KMS-11 (cell line): Measurements from ENCODE around the gene SHROOM3.

ENCODE experiments used
- H2AFZ ChIP-seq: fragments of 200-600 bp; sonication (generic); 2 replicates; pipeline ENCODE4 v1.6.1; 2016; ENCODE audit warnings: antibody characterized with exemption, mixed run types, low read depth
- H3K27ac ChIP-seq: fragments of 200-600 bp; sonication (generic); 2 replicates; pipeline ENCODE4 v1.6.1; 2016; ENCODE audit warnings: mild to moderate bottlenecking, mixed run types
- H3K27me3 ChIP-seq: fragments of 200-600 bp; sonication (generic); 2 replicates; pipeline ENCODE4 v1.6.1; 2017; ENCODE audit warnings: mild to moderate bottlenecking, low read depth, mixed run types, moderate library complexity; ENCODE audit not compliant: insufficient read depth
- H3K36me3 ChIP-seq: fragments of 200-600 bp; sonication (generic); 2 replicates; pipeline ENCODE4 v1.6.1; 2017; ENCODE audit warnings: mild to moderate bottlenecking, mixed run types; ENCODE audit not compliant: insufficient read depth
- H3K4me1 ChIP-seq: fragments of 200-600 bp; sonication (generic); 2 replicates; pipeline ENCODE4 v1.6.1; 2016; ENCODE audit warnings: mild to moderate bottlenecking, low read depth, mixed run types; ENCODE audit not compliant: poor library complexity, severe bottlenecking
- H3K4me2 ChIP-seq: fragments of 200-600 bp; sonication (generic); 2 replicates; pipeline ENCODE4 v1.7.0; 2016; ENCODE audit warnings: mild to moderate bottlenecking, mixed run types
- H3K4me3 ChIP-seq: fragments of 200-600 bp; sonication (generic); IDR thresholded peaks from 2 replicates; pipeline ENCODE4 v1.6.1; 2017; ENCODE audit warnings: low read depth, low read length, mixed read lengths; ENCODE audit not compliant: insufficient read depth
- H3K79me2 ChIP-seq: fragments of 200-600 bp; sonication (generic); 2 replicates; pipeline ENCODE4 v1.6.1; 2016; ENCODE audit warnings: low read depth, mixed run types; ENCODE audit not compliant: insufficient read depth
- H3K9ac ChIP-seq: fragments of 200-600 bp; sonication (generic); 2 replicates; pipeline ENCODE4 v1.6.1; 2016; ENCODE audit warnings: mild to moderate bottlenecking, mixed run types
- H4K20me1 ChIP-seq: fragments of 200-600 bp; sonication (generic); 2 replicates; pipeline ENCODE4 v1.6.1; 2016; ENCODE audit warnings: mild to moderate bottlenecking, mixed run types; ENCODE audit not compliant: insufficient read depth
- CTCF ChIP-seq: fragments of 200-600 bp; sonication (generic); conservative IDR thresholded peaks from 2 replicates; pipeline ENCODE4 v1.6.1; 2017; ENCODE audit warnings: low read depth, mild to moderate bottlenecking, antibody characterized with exemption, low read length, moderate library complexity, mixed read lengths

SHROOM3 gene

GRCh38 chr4:76485450-76485849 is 50.4 kb downstream of the SHROOM3 start:
- Histone ChIP-seq H3K27me3 (no peaks in the 10 kb centered on the region), H2AFZ (no peak overlapping the region), H3K36me3 (no peaks in the 10 kb centered on the region), H3K4me1 (peaks cover 59% of the 10 kb centered on the region), H3K79me2 (no peaks in the 10 kb centered on the region), H4K20me1 (no peaks in the 10 kb centered on the region), H3K9ac (no peak overlapping the region), H3K4me3 (no peak overlapping the region), H3K4me2 (peak overlapping the region; percentile 75; the same call in 1 of the 2 replicates), H3K27ac (no peak overlapping the region)
- no peak for TF ChIP-seq CTCF

GRCh38 chr4:76486588-76487276 is 51.7 kb downstream of the SHROOM3 start:
- Histone ChIP-seq H3K27me3 (no peaks in the 10 kb centered on the region), H4K20me1 (no peaks in the 10 kb centered on the region), H3K27ac (peak overlapping the region; percentile 66; the same call in 1 of the 2 replicates), H2AFZ (no peak overlapping the region), H3K36me3 (no peaks in the 10 kb centered on the region), H3K4me1 (peaks cover 69% of the 10 kb centered on the region), H3K9ac (no peak overlapping the region), H3K79me2 (no peaks in the 10 kb centered on the region), H3K4me3 (peak overlapping the region; percentile 59), H3K4me2 (peak overlapping the region; percentile 75)
- no peak for TF ChIP-seq CTCF

- H3K27me3 ChIP-seq, result no peaks in the 10 kb centered on the region
- H2AFZ ChIP-seq, result no peak overlapping the region
- TF ChIP-seq CTCF, result no peak
- no peaks in the 10 kb centered on the region for H3K79me2 ChIP-seq
- peak overlapping the region; percentile 59 for H3K4me3 ChIP-seq
- H3K9ac ChIP-seq, result no peak overlapping the region
- peak overlapping the region; percentile 66 for H3K27ac ChIP-seq
- H3K4me2 ChIP-seq, result peak overlapping the region; percentile 75
- no peaks in the 10 kb centered on the region for H4K20me1 ChIP-seq
- peaks cover 69% of the 10 kb centered on the region for H3K4me1 ChIP-seq
- H3K36me3 ChIP-seq, result no peaks in the 10 kb centered on the region
Measured at GRCh38 chr4:76487621-76488020, 52.6 kb downstream of the SHROOM3 start.

- no peak for TF ChIP-seq CTCF
- Histone ChIP-seq H3K4me1 (peaks cover 69% of the 10 kb centered on the region), H3K9ac (no peak overlapping the region), H4K20me1 (no peaks in the 10 kb centered on the region), H2AFZ (0 out of 2 replicates have a peak overlapping the region, but pooled peaks have one; percentile 3), H3K79me2 (no peaks in the 10 kb centered on the region), H3K36me3 (no peaks in the 10 kb centered on the region), H3K27me3 (no peaks in the 10 kb centered on the region), H3K4me2 (peak overlapping the region; percentile 75), H3K4me3 (no peak overlapping the region), H3K27ac (peak overlapping the region; percentile 66)
Measured at GRCh38 chr4:76488455-76488854, 53.4 kb downstream of the SHROOM3 start.
